ENCODE results near the gene ARFGEF2. TPM values are rescaled to one million over a fixed set of nuclear protein-coding genes. Genes with fewer than 3 reads are reported as not detected.

ARFGEF2 gene
- total and polyA plus RNA-seq, 2 of the 8 experiments (the other 6 are each of a cell fraction or from before 2014, with no cell fraction given) = 8.1 to 21.8 TPM

DNA sequence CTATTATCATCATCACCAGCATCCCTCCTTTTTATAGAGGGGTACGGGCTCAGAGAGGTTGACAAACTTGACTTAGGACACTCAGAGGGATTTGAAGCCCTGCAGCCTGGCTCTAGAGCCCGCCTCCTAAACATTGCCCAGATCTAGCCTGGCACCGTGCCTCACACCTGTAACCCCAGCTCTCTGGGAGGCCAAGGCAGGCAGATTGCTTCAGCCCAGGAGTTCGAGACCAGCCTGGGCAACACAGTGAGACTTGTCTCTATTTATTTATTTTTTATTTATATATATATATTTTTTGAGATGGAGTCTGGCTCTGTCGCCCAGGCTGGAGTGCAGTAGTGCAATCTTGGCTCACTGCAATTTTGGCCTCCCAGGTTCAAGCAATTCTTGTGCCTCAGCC lies 118.3 kb downstream of the ARFGEF2 start:
- Histone ChIP-seq H3K79me1 (ENCODE audit: low read depth, low read length) (no peaks in the 10 kb centered on the region), H3K27me3 (replicated peaks in 1 of 4; ENCODE audit: control insufficient read depth in 3 of 4, extremely low read depth in 1 of 4, insufficient read depth in 3 of 4, low read length in 3 of 4) (no peaks in the 10 kb centered on the region), H2AK5ac (ENCODE audit: low read depth, low read length) (no peak overlapping the region), H3K36me3 (ENCODE audit: control insufficient read depth in 2 of 4, insufficient read depth in 4 of 4, low read length in 3 of 4) (no peaks in the 10 kb centered on the region), H3K9me3 (ENCODE audit: insufficient read depth in 2 of 2, low read depth in 1 of 2, low read length in 1 of 2) (no peaks in the 10 kb centered on the region), H2BK12ac (ENCODE audit: low read depth, low read length) (no peak overlapping the region), H3K18ac (ENCODE audit: extremely low read depth, low read length) (no peak overlapping the region), H3K23me2 (ENCODE audit: low read depth, low read length) (no peaks in the 10 kb centered on the region), H2BK5ac (ENCODE audit: low read depth, low read length) (no peak overlapping the region), H4K8ac (ENCODE audit: extremely low read depth, insufficient read depth, low read length) (no peak overlapping the region), H2BK20ac (ENCODE audit: low read length) (no peak overlapping the region), H3K14ac (ENCODE audit: insufficient read length) (no peak overlapping the region), H3K23ac (ENCODE audit: insufficient read length) (no peak overlapping the region), H3K27ac (ENCODE audit: low read depth, low read length) (no peak overlapping the region), H3K4me3 (ENCODE audit: extremely low read depth in 1 of 4, insufficient read depth in 2 of 4, low read depth in 3 of 4, low read length in 4 of 4) (no peak overlapping the region), H2BK15ac (ENCODE audit: low read length) (no peak overlapping the region), H3K79me2 (ENCODE audit: control insufficient read depth in 1 of 2, insufficient read depth in 2 of 2, low read length in 2 of 2) (no peaks in the 10 kb centered on the region), H3K4me2 (ENCODE audit: insufficient read depth in 1 of 2, low read depth in 2 of 2, low read length in 2 of 2) (no peak overlapping the region), H2BK120ac (replicated peaks; ENCODE audit: low read depth, low read length) (no peak overlapping the region), H3K4ac (replicated peaks; ENCODE audit: insufficient read length, low read depth, low read length) (no peak overlapping the region), H3K4me1 (replicated peaks in 1 of 4; ENCODE audit: control insufficient read depth in 3 of 4, insufficient read depth in 4 of 4, low read length in 3 of 4) (peaks cover 0 to 4% (median 0%) of the 10 kb centered on the region in 4 experiments; a peak in 1 of 7 replicates), H4K20me1 (replicated peaks in 1 of 2; ENCODE audit: control insufficient read depth in 1 of 2, insufficient read depth in 2 of 2, low read length in 2 of 2) (no peaks in the 10 kb centered on the region), H4K91ac (replicated peaks; ENCODE audit: insufficient read length, low read length) (no peak overlapping the region), H3K56ac (replicated peaks; ENCODE audit: insufficient read length, low read depth, low read length) (no peak overlapping the region), H4K5ac (ENCODE audit: insufficient read length, low read depth, low read length) (no peak overlapping the region), H2AFZ (ENCODE audit: low read length) (no peak overlapping the region), H3K9ac (replicated peaks in 1 of 4; ENCODE audit: extremely low read depth in 1 of 4, low read depth in 3 of 4, low read length in 3 of 4) (no peak overlapping the region)
- FAIRE-seq (no peak), DNase-seq (ENCODE audit: low read depth in 1 of 2, low spot score in 2 of 2) (no peak)
- ChIA-PET CTCF (ENCODE audit: partially characterized antibody) (interaction anchor here (1.1 to 4.3 kb wide), 2 partner anchors 12 to 382 kb away, joined by 3 to 27 read pairs; no protein-coding TSS in a partner anchor), POLR2A (ENCODE audit: partially characterized antibody) (interaction anchor here (1.9 to 2.1 kb wide), 2 partner anchors 10 to 12 kb away, joined by 4 to 5 read pairs; no protein-coding TSS in a partner anchor)
- TF ChIP-seq TAF1 (IDR thresholded peaks at IDR 0.05; ENCODE audit: low read depth, low read length) = no peak
- TF ChIP-seq YY1 (IDR thresholded peaks at IDR 0.05; ENCODE audit: low read depth, low read length) = no peak
- WGBS, 2 experiments (ENCODE audit: extremely low coverage in 1 of 2, insufficient coverage in 1 of 2, insufficient read length in 1 of 2, insufficient replicate concordance in 2 of 2, low coverage in 1 of 2, low lambda C conversion rate in 2 of 2, missing lambda C conversion rate in 1 of 2) = 95% methylated on average over 5 of the region's 5 CpGs; no CpG with 5 or more reads in 1 of the 2 experiments

Data from H1 (cell line).